Activated T-cell treated with anti-CD3 and anti-CD28 coated beads, Interleukin-2, amount 50 U/mL, for 24 hours (primary cell): ENCODE results near the gene DLG3.

Source experiments
- DNase-seq: peaks from one replicate; pipeline ENCODE4 v3.0.0-alpha.2; 2020
- H3K27ac Mint-ChIP-seq: 2 replicates; pipeline ENCODE4 v1.8.0; 2020; ENCODE audit warnings: mild to moderate bottlenecking, mixed read lengths
- H3K27me3 Mint-ChIP-seq: 2 replicates; pipeline ENCODE4 v1.8.0; 2020; ENCODE audit warnings: mixed read lengths
- H3K36me3 Mint-ChIP-seq: 2 replicates; pipeline ENCODE4 v1.8.0; 2020; ENCODE audit warnings: low read depth, mixed read lengths
- H3K4me1 Mint-ChIP-seq: 2 replicates; pipeline ENCODE4 v1.8.0; 2020; ENCODE audit warnings: low read depth, mixed read lengths
- H3K4me3 Mint-ChIP-seq: 2 replicates; pipeline ENCODE4 v1.8.0; 2020; ENCODE audit warnings: mild to moderate bottlenecking, moderate library complexity, mixed read lengths
- H3K9me3 Mint-ChIP-seq: 2 replicates; pipeline ENCODE4 v1.8.0; 2020; ENCODE audit warnings: mixed read lengths

DLG3 gene

GRCh38 chrX:70478526-70479245 lies 34.1 kb downstream of the DLG3 start:
- H3K27ac Mint-ChIP-seq = no peak overlapping the region
- H3K27me3 Mint-ChIP-seq = peaks cover 46% of the 10 kb centered on the region
- H3K4me1 Mint-ChIP-seq = peaks cover 5% of the 10 kb centered on the region
- H3K4me3 Mint-ChIP-seq = no peak overlapping the region
- no peak for DNase-seq
- H3K9me3 Mint-ChIP-seq = no peaks in the 10 kb centered on the region
- H3K36me3 Mint-ChIP-seq = peaks cover 6% of the 10 kb centered on the region

GRCh38 chrX:70479247-70479921 lies 34.7 kb downstream of the DLG3 start:
- no peak for DNase-seq
- H3K4me3 Mint-ChIP-seq = no peak overlapping the region
- peaks cover 6% of the 10 kb centered on the region for H3K36me3 Mint-ChIP-seq

GRCh38 chrX:70479922-70480659 lies 35.5 kb downstream of the DLG3 start:
- Mint-ChIP-seq H3K27me3 (peaks cover 57% of the 10 kb centered on the region), H3K36me3 (peaks cover 6% of the 10 kb centered on the region), H3K4me3 (no peak overlapping the region), H3K9me3 (no peaks in the 10 kb centered on the region), H3K27ac (no peak overlapping the region), H3K4me1 (peaks cover 5% of the 10 kb centered on the region)
- no peak for DNase-seq

More at GRCh38 chrX:70479247-70479921, 34.7 kb downstream of the DLG3 start:
- no peak overlapping the region for H3K27ac Mint-ChIP-seq
- H3K4me1 Mint-ChIP-seq = peaks cover 5% of the 10 kb centered on the region
- H3K9me3 Mint-ChIP-seq = no peaks in the 10 kb centered on the region
- H3K27me3 Mint-ChIP-seq = peaks cover 50% of the 10 kb centered on the region

- H3K9me3 Mint-ChIP-seq = no peaks in the 10 kb centered on the region
- peaks cover 6% of the 10 kb centered on the region for H3K36me3 Mint-ChIP-seq
- no peak overlapping the region for H3K27ac Mint-ChIP-seq
- H3K4me3 Mint-ChIP-seq = no peak overlapping the region
- DNase-seq = no peak
- peaks cover 3% of the 10 kb centered on the region for H3K4me1 Mint-ChIP-seq
- H3K27me3 Mint-ChIP-seq = peaks cover 54% of the 10 kb centered on the region
These were observed 36.0 kb downstream of the DLG3 start for GRCh38 chrX:70480660-70481018.

GRCh38 chrX:70481471-70482270 lies 37.0 kb downstream of the DLG3 start:
- H3K36me3 Mint-ChIP-seq = peaks cover 14% of the 10 kb centered on the region
- peaks cover 55% of the 10 kb centered on the region for H3K27me3 Mint-ChIP-seq

GRCh38 chrX:70482300-70482699 lies 37.7 kb downstream of the DLG3 start:
- H3K4me3 Mint-ChIP-seq = no peak overlapping the region
- peaks cover 15% of the 10 kb centered on the region for H3K36me3 Mint-ChIP-seq
- H3K27ac Mint-ChIP-seq = no peak overlapping the region
- peaks cover 2% of the 10 kb centered on the region for H3K4me1 Mint-ChIP-seq
- H3K27me3 Mint-ChIP-seq = peaks cover 50% of the 10 kb centered on the region
- no peaks in the 10 kb centered on the region for H3K9me3 Mint-ChIP-seq
- no peak for DNase-seq

More at GRCh38 chrX:70481471-70482270, 37.0 kb downstream of the DLG3 start:
- H3K27ac Mint-ChIP-seq = no peak overlapping the region
- no peak for DNase-seq
- no peak overlapping the region for H3K4me3 Mint-ChIP-seq
- H3K9me3 Mint-ChIP-seq = no peaks in the 10 kb centered on the region
- H3K4me1 Mint-ChIP-seq = peaks cover 2% of the 10 kb centered on the region

- peaks cover 15% of the 10 kb centered on the region for H3K36me3 Mint-ChIP-seq
- H3K9me3 Mint-ChIP-seq = no peaks in the 10 kb centered on the region
- no peaks in the 10 kb centered on the region for H3K4me1 Mint-ChIP-seq
These were observed 40.8 kb downstream of the DLG3 start for GRCh38 chrX:70485466-70485865.

GRCh38 chrX:70488856-70489255 lies 44.2 kb downstream of the DLG3 start:
- Mint-ChIP-seq H3K4me1 (no peaks in the 10 kb centered on the region), H3K4me3 (no peak overlapping the region), H3K36me3 (peaks cover 25% of the 10 kb centered on the region), H3K27ac (no peak overlapping the region), H3K27me3 (peaks cover 50% of the 10 kb centered on the region), H3K9me3 (no peaks in the 10 kb centered on the region)
- no peak for DNase-seq

More at GRCh38 chrX:70485466-70485865, 40.8 kb downstream of the DLG3 start:
- H3K4me3 Mint-ChIP-seq = no peak overlapping the region
- no peak for DNase-seq
- no peak overlapping the region for H3K27ac Mint-ChIP-seq
- H3K27me3 Mint-ChIP-seq = peaks cover 32% of the 10 kb centered on the region

- peaks cover 31% of the 10 kb centered on the region for H3K36me3 Mint-ChIP-seq
- DNase-seq = no peak
- no peak overlapping the region for H3K4me3 Mint-ChIP-seq
- H3K27ac Mint-ChIP-seq = no peak overlapping the region
- peaks cover 2% of the 10 kb centered on the region for H3K4me1 Mint-ChIP-seq
- H3K27me3 Mint-ChIP-seq = peaks cover 49% of the 10 kb centered on the region
- no peaks in the 10 kb centered on the region for H3K9me3 Mint-ChIP-seq
These were observed 49.8 kb downstream of the DLG3 start for GRCh38 chrX:70494441-70494840.

- H3K4me1 Mint-ChIP-seq = peaks cover 2% of the 10 kb centered on the region
- no peak overlapping the region for H3K4me3 Mint-ChIP-seq
- H3K27ac Mint-ChIP-seq = peak overlapping the region; percentile 34
- peaks cover 39% of the 10 kb centered on the region for H3K27me3 Mint-ChIP-seq
- no peak for DNase-seq
- peaks cover 36% of the 10 kb centered on the region for H3K36me3 Mint-ChIP-seq
- no peaks in the 10 kb centered on the region for H3K9me3 Mint-ChIP-seq
These were observed 51.9 kb downstream of the DLG3 start for GRCh38 chrX:70496491-70496890.

- H3K4me1 Mint-ChIP-seq = peaks cover 2% of the 10 kb centered on the region
- H3K27ac Mint-ChIP-seq = no peak overlapping the region
- no peak for DNase-seq
- H3K36me3 Mint-ChIP-seq = peaks cover 36% of the 10 kb centered on the region
- peaks cover 37% of the 10 kb centered on the region for H3K27me3 Mint-ChIP-seq
- H3K9me3 Mint-ChIP-seq = no peaks in the 10 kb centered on the region
- H3K4me3 Mint-ChIP-seq = no peak overlapping the region
These were observed 52.4 kb downstream of the DLG3 start for GRCh38 chrX:70497026-70497425.

- DNase-seq = no peak
- H3K36me3 Mint-ChIP-seq = peaks cover 30% of the 10 kb centered on the region
- H3K9me3 Mint-ChIP-seq = no peaks in the 10 kb centered on the region
- peaks cover 2% of the 10 kb centered on the region for H3K4me1 Mint-ChIP-seq
- no peak overlapping the region for H3K4me3 Mint-ChIP-seq
- no peak overlapping the region for H3K27ac Mint-ChIP-seq
- peaks cover 34% of the 10 kb centered on the region for H3K27me3 Mint-ChIP-seq
These were observed 53.5 kb downstream of the DLG3 start for GRCh38 chrX:70498129-70498528.

- H3K4me1 Mint-ChIP-seq = peaks cover 13% of the 10 kb centered on the region
- peaks cover 25% of the 10 kb centered on the region for H3K27me3 Mint-ChIP-seq
- no peak overlapping the region for H3K4me3 Mint-ChIP-seq
- H3K9me3 Mint-ChIP-seq = no peaks in the 10 kb centered on the region
- no peak for DNase-seq
- peaks cover 12% of the 10 kb centered on the region for H3K36me3 Mint-ChIP-seq
- no peak overlapping the region for H3K27ac Mint-ChIP-seq
These were observed 56.2 kb downstream of the DLG3 start for GRCh38 chrX:70500826-70501225.

GRCh38 chrX:70504772-70505450 lies 60.3 kb downstream of the DLG3 start:
- peak; percentile 36 for DNase-seq
- peak overlapping the region; percentile 7 for H3K27ac Mint-ChIP-seq
- H3K36me3 Mint-ChIP-seq = peaks cover 8% of the 10 kb centered on the region
- H3K27me3 Mint-ChIP-seq = peaks cover 39% of the 10 kb centered on the region
- H3K4me1 Mint-ChIP-seq = peaks cover 29% of the 10 kb centered on the region
- H3K9me3 Mint-ChIP-seq = no peaks in the 10 kb centered on the region
- no peak overlapping the region for H3K4me3 Mint-ChIP-seq
